ENCODE measurements around the gene ST8SIA2.
A peak's percentile ranks its signal among the peaks of the same experiment; 100 is the strongest.

The ST8SIA2 gene

DNA sequence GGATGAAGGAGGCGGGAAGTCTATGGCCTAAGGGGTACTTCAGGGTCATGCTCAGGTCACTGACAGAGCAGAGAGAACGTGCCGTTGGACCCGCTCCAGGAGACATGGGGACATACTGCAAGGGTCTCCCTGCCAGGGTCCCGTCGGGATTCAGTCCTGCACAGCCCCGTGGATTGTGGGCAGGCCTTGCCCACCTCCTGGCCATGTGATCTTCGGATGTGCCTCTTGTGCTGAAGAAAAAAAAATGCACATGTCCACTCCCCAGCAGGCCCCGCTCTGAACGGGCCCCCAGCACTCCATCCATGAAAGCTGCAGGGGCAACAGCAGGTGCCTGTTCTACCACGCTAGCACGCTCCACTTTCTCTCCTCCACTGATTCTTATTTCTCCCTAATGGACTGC is 22.9 kb downstream of the ST8SIA2 start:
- Mint-ChIP-seq H3K36me3 (ENCODE audit: low read depth) (peaks cover 15% of the 10 kb centered on the region), H3K27me3 (ENCODE audit: low read depth) (no peaks in the 10 kb centered on the region), H3K4me1 (peaks cover 23% of the 10 kb centered on the region), H3K27ac (no peak overlapping the region), H3K4me3 (no peak overlapping the region), H3K9me3 (no peaks in the 10 kb centered on the region)
- TF ChIP-seq, protein P1, sequence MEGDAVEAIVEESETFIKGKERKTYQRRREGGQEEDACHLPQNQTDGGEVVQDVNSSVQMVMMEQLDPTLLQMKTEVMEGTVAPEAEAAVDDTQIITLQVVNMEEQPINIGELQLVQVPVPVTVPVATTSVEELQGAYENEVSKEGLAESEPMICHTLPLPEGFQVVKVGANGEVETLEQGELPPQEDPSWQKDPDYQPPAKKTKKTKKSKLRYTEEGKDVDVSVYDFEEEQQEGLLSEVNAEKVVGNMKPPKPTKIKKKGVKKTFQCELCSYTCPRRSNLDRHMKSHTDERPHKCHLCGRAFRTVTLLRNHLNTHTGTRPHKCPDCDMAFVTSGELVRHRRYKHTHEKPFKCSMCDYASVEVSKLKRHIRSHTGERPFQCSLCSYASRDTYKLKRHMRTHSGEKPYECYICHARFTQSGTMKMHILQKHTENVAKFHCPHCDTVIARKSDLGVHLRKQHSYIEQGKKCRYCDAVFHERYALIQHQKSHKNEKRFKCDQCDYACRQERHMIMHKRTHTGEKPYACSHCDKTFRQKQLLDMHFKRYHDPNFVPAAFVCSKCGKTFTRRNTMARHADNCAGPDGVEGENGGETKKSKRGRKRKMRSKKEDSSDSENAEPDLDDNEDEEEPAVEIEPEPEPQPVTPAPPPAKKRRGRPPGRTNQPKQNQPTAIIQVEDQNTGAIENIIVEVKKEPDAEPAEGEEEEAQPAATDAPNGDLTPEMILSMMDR (IDR thresholded peaks at IDR 0.05; ENCODE audit: unreplicated experiment in 3 of 3) = no peak

DNA sequence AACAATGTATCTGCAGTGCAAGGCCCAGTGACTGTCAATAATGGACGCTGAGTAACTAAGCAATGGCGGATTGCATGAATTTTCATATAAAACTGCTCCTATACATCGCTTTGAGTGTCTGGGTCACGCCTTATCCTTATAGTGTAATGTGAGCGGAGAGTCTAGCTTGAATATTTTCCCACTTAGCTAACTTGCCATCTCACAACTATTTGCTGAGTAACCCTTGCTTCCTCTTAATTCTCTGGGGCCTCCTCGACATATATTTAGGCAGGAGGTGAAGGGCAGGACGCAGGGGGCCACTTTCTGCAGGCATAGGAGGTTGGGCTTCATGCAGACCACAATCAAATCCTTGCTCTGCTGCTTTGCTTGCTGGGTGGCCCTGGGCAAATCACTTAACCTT is 24.0 kb downstream of the ST8SIA2 start:
- TF ChIP-seq, protein P1 (IDR thresholded peaks at IDR 0.05; ENCODE audit: unreplicated experiment in 3 of 3) = no peak
- Mint-ChIP-seq H3K27me3 (ENCODE audit: low read depth) (no peaks in the 10 kb centered on the region), H3K36me3 (ENCODE audit: low read depth) (peaks cover 20% of the 10 kb centered on the region), H3K9me3 (no peaks in the 10 kb centered on the region), H3K4me3 (no peak overlapping the region), H3K27ac (no peak overlapping the region), H3K4me1 (peaks cover 19% of the 10 kb centered on the region)

DNA sequence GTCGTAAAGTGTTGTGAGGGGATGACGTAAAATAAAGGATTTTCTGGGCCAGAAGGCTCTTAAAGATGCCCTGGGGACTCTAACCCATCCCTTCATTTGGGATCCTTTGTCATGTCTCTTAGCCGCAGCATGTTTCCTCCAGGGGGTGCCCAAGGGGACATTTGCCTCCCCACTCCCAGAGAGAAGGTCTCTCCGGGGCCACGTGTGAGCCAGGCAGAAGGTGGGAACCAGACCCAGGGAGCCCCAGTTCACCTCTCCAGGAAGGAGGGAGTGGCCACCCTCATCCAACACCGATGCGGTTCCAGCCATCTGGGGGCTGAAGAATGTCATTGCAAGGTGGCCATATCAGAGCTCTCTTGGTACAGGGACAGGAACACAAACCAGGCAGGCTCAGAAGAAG is 25.2 kb downstream of the ST8SIA2 start:
- TF ChIP-seq, protein P1 (IDR thresholded peaks at IDR 0.05; ENCODE audit: unreplicated experiment in 3 of 3) = no peak
- Mint-ChIP-seq H3K27ac (no peak overlapping the region), H3K27me3 (ENCODE audit: low read depth) (no peaks in the 10 kb centered on the region), H3K4me3 (no peak overlapping the region), H3K4me1 (peaks cover 12% of the 10 kb centered on the region), H3K36me3 (ENCODE audit: low read depth) (peaks cover 24% of the 10 kb centered on the region), H3K9me3 (no peaks in the 10 kb centered on the region)

DNA sequence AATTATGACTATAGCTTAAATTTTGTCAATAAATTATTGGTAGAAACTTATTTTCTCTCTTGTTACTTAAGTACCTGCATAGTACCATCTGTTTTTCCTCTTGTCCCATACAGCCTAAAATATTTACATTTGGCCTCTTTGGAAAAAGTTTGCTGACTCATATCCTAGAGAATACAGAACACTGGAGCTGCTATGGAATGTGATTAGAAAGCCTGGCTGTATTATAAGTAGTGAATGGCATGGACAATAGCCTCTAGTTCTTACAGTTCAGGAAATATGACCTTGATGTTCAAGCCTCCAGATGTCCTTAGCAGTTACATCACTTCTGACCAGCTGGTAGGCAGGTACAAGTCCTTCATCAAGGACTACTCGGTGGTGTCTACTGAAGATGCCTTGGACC is 28.3 kb downstream of the ST8SIA2 start:
- H3K9me3 Mint-ChIP-seq = no peaks in the 10 kb centered on the region
- H3K36me3 Mint-ChIP-seq (ENCODE audit: low read depth) = peaks cover 9% of the 10 kb centered on the region
- no peak overlapping the region for H3K4me3 Mint-ChIP-seq
- no peaks in the 10 kb centered on the region for H3K27me3 Mint-ChIP-seq (ENCODE audit: low read depth)
- peaks cover 8% of the 10 kb centered on the region for H3K4me1 Mint-ChIP-seq
- TF ChIP-seq, protein P1 (IDR thresholded peaks at IDR 0.05; ENCODE audit: unreplicated experiment in 3 of 3) = no peak
- no peak overlapping the region for H3K27ac Mint-ChIP-seq

DNA sequence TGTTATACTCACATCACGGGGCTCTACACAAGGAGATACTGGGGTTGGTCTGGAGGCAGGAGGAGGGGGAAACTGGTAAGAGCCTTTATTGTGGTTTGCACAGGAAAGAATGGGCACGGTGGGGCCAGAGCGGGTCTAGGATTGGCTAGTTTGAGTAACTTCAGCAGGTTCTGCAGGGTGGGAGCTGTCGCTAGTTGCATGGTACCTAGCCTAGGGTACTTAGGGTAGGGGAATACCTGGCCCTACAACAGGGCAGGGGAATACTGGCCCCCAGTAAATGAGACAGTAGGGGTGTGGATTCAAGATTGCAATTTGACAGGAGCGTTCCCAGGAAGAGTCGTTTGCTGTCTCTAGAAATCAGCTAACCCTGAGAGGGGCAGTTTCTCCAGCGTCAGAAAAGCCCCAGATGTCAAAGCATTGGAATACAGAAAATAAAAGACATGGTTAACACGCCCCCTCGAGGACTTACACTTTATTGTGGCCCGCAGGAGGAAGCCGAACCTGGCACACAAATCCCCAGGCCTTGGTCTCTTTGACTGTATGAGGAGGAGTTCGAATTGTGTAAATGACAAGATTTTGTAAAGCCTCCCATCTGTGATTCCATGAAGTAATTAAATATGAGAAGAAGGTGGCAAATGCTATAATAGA is 32.0 kb downstream of the ST8SIA2 start:
- Mint-ChIP-seq H3K27ac (peak overlapping the region in 1 of 3 experiments; percentile 30), H3K4me3 (no peak overlapping the region), H3K27me3 (ENCODE audit: low read depth) (no peaks in the 10 kb centered on the region), H3K9me3 (no peaks in the 10 kb centered on the region), H3K4me1 (peaks cover 8% of the 10 kb centered on the region), H3K36me3 (ENCODE audit: low read depth) (peaks cover 11% of the 10 kb centered on the region)
- TF ChIP-seq, protein P1 (IDR thresholded peaks at IDR 0.05; ENCODE audit: unreplicated experiment in 3 of 3) = no peak

DNA sequence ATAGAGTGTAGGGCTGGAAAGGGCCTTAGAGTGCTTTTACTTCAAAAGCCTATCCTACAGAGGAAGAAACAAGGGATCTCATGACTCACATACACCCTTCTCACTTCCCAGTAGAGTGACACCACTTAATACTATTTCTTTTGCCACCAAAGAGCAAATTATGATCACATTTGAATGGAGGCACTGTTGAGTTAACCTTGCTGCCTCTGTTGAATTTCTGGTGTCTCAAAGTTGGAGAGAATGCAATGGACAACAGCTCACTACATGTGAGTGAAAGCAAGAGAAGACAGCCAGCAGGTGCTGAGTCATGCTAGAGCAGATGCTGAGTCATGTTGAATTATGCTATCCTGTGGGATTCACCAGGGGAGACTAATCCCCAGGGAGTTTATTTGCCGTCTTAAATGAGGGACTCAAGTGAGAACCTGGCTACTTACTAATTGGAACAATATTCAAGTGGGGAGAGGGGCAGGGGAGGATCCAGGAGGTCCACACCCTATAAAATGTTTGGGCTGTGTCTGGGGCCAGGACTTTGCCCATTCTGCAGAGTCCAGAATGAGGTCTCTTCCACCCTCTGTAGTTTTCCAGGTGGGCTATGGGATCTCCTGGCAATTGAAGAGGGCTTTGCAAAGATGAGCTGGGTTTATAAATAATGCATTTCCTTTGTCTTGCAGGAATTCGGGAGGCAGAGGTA is 35.8 kb downstream of the ST8SIA2 start:
- peaks cover 7% of the 10 kb centered on the region for H3K36me3 Mint-ChIP-seq (ENCODE audit: low read depth)
- no peaks in the 10 kb centered on the region for H3K9me3 Mint-ChIP-seq
- no peak overlapping the region for H3K27ac Mint-ChIP-seq
- TF ChIP-seq, protein P1 (IDR thresholded peaks at IDR 0.05; ENCODE audit: unreplicated experiment in 3 of 3) = no peak
- no peaks in the 10 kb centered on the region for H3K27me3 Mint-ChIP-seq (ENCODE audit: low read depth)
- H3K4me3 Mint-ChIP-seq = no peak overlapping the region
- peaks cover 8% of the 10 kb centered on the region for H3K4me1 Mint-ChIP-seq
